Measurements from ENCODE around the gene COMP.
A peak's percentile ranks its signal among the peaks of the same experiment; 100 is the strongest.

Gene COMP

DNA sequence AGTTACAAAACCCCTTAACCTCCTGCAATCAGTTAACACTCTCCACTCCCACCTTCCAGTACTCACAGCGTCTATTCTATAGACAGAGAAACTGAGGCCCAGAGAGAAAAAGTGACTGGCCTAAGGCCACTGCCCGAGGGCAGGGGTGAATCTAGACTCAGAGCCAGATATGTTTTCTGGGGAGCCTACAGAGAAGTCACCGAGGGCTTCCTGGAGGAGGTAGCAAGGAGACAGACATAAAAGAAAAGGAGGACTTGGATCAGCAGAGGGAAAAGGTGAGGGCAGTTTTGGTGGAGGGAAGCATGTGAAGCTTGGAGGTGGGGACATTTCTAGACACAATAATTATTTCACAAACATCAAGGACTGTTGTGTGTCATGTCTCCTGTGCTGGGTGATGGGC is 1.6 kb upstream of the COMP start:
- no peak for TF ChIP-seq EZH2phosphoT487 (IDR thresholded peaks at IDR 0.05; ENCODE audit: borderline replicate concordance, low read length)
- TF ChIP-seq, protein P1, sequence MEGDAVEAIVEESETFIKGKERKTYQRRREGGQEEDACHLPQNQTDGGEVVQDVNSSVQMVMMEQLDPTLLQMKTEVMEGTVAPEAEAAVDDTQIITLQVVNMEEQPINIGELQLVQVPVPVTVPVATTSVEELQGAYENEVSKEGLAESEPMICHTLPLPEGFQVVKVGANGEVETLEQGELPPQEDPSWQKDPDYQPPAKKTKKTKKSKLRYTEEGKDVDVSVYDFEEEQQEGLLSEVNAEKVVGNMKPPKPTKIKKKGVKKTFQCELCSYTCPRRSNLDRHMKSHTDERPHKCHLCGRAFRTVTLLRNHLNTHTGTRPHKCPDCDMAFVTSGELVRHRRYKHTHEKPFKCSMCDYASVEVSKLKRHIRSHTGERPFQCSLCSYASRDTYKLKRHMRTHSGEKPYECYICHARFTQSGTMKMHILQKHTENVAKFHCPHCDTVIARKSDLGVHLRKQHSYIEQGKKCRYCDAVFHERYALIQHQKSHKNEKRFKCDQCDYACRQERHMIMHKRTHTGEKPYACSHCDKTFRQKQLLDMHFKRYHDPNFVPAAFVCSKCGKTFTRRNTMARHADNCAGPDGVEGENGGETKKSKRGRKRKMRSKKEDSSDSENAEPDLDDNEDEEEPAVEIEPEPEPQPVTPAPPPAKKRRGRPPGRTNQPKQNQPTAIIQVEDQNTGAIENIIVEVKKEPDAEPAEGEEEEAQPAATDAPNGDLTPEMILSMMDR (IDR thresholded peaks at IDR 0.05; ENCODE audit: low read depth, low read length, poor library complexity, severe bottlenecking), result no peak
- Histone ChIP-seq H4K20me1 (ENCODE audit: control insufficient read depth, insufficient read depth, low read depth, low read length) (no peaks in the 10 kb centered on the region), H3K27me3 (ENCODE audit: control insufficient read depth, low read length) (peaks cover 68% of the 10 kb centered on the region)

DNA sequence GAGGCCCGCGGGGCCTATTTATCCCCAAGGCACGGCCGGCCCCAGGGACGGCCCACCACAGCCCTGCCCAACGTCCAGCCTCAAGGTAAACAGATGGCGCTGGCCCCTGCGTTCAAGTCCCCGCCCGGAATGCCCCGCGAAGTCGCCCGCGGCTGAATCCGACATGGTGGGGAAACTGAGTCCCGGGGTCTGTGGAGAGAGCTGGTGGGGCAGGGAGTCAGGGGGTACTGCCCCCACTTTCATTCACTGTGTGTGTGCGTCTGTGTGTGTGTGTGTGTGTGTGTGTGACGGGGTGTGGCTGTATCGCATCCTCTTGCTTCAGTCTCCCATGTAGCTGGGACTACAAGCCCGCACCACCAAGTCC is 192 bp upstream of the COMP start:
- TF ChIP-seq EZH2phosphoT487 (IDR thresholded peaks at IDR 0.05; ENCODE audit: borderline replicate concordance, low read length), result no peak
- TF ChIP-seq, protein P1 (IDR thresholded peaks at IDR 0.05; ENCODE audit: low read depth, low read length, poor library complexity, severe bottlenecking), result no peak
- peaks cover 8% of the 10 kb centered on the region; the same call in 1 of the 2 replicates for H3K4me1 ChIP-seq (ENCODE audit: control insufficient read depth, low read length)
- no peaks in the 10 kb centered on the region for H3K36me3 ChIP-seq (ENCODE audit: control insufficient read depth, low read length)
- no peaks in the 10 kb centered on the region for H3K9me2 ChIP-seq (replicated peaks; ENCODE audit: control insufficient read depth, low read length)
- H3F3A ChIP-seq (ENCODE audit: control insufficient read depth, insufficient read depth), result 0 out of 2 replicates have a peak, but pooled peaks cover 3% of the 10 kb centered on the region
- no peak overlapping the region for H3K4me2 ChIP-seq (ENCODE audit: low read length)
- H3K4me3 ChIP-seq (ENCODE audit: low read length), result no peak overlapping the region
- no peaks in the 10 kb centered on the region for H3K9me3 ChIP-seq (ENCODE audit: control insufficient read depth, insufficient read depth, low read length)
- no peaks in the 10 kb centered on the region for H3K79me2 ChIP-seq (ENCODE audit: control insufficient read depth, low read length)
- peaks cover 60% of the 10 kb centered on the region for H3K27me3 ChIP-seq (ENCODE audit: control insufficient read depth, low read length)
- no peak overlapping the region for H3K27ac ChIP-seq (ENCODE audit: low read depth, low read length)
- H4K20me1 ChIP-seq (ENCODE audit: control insufficient read depth, insufficient read depth, low read depth, low read length), result no peaks in the 10 kb centered on the region

More for the DNA sequence above, 1.6 kb upstream of the COMP start:
- Histone ChIP-seq H3F3A (ENCODE audit: control insufficient read depth, insufficient read depth) (no peaks in the 10 kb centered on the region), H3K79me2 (ENCODE audit: control insufficient read depth, low read length) (no peaks in the 10 kb centered on the region), H3K36me3 (ENCODE audit: control insufficient read depth, low read length) (no peaks in the 10 kb centered on the region), H3K27ac (ENCODE audit: low read depth, low read length) (no peak overlapping the region), H3K4me2 (ENCODE audit: low read length) (no peak overlapping the region), H3K9me2 (replicated peaks; ENCODE audit: control insufficient read depth, low read length) (no peaks in the 10 kb centered on the region), H3K4me1 (ENCODE audit: control insufficient read depth, low read length) (peaks cover 8% of the 10 kb centered on the region; the same call in 1 of the 2 replicates), H3K4me3 (ENCODE audit: low read length) (no peak overlapping the region), H3K9me3 (ENCODE audit: control insufficient read depth, insufficient read depth, low read length) (no peaks in the 10 kb centered on the region)

DNA sequence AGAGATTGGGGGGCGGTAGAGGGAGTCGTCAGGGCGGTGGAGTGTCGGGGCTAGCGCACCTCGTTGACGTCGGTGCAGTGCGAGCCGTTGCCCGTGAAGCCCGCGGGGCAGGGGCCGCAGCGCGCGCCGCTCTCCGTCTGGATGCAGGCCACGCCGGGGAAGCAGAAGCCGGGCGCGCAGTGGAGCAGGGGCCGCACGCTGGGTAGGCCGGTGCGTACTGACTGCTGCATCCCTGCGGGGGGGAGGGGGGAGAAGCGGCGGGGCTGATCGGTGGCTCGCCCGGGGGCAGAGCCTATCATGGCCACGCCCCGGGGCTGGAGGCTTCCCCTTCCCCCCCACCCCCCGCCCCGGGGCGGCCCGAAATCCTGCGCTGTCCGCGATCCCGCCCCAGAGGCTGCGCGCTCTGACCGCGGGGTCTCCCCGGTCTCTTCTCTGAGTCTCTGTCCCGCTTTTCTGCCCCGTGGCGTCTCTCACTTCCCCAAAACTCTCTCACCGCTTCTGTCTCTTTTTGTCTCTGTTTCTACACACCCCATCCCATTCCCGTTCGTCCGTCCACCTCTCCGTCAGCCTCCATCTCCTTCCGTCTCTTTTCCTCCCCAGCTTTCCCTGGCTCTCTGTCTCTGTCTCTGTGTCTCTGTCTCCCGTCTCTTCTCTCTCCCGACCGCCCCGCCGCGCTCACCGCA is 1.1 kb downstream of the COMP start:
- H3K4me1 ChIP-seq (ENCODE audit: control insufficient read depth, low read length), result peaks cover 13% of the 10 kb centered on the region
- 0 out of 2 replicates have a peak, but pooled peaks cover 3% of the 10 kb centered on the region for H3F3A ChIP-seq (ENCODE audit: control insufficient read depth, insufficient read depth)
- H3K9me3 ChIP-seq (ENCODE audit: control insufficient read depth, insufficient read depth, low read length), result no peaks in the 10 kb centered on the region
- H3K4me3 ChIP-seq (ENCODE audit: low read length), result no peak overlapping the region
- no peaks in the 10 kb centered on the region for H3K36me3 ChIP-seq (ENCODE audit: control insufficient read depth, low read length)
- no peaks in the 10 kb centered on the region for H3K79me2 ChIP-seq (ENCODE audit: control insufficient read depth, low read length)
- H3K9me2 ChIP-seq (replicated peaks; ENCODE audit: control insufficient read depth, low read length), result no peaks in the 10 kb centered on the region
- H3K4me2 ChIP-seq (ENCODE audit: low read length), result peak overlapping the region; percentile 18; the same call in 1 of the 2 replicates
- H3K27me3 ChIP-seq (ENCODE audit: control insufficient read depth, low read length), result peaks cover 49% of the 10 kb centered on the region
- TF ChIP-seq EZH2phosphoT487 (IDR thresholded peaks at IDR 0.05; ENCODE audit: borderline replicate concordance, low read length), result no peak
- TF ChIP-seq, protein P1 (IDR thresholded peaks at IDR 0.05; ENCODE audit: low read depth, low read length, poor library complexity, severe bottlenecking), result no peak
- H4K20me1 ChIP-seq (ENCODE audit: control insufficient read depth, insufficient read depth, low read depth, low read length), result no peaks in the 10 kb centered on the region
- H3K27ac ChIP-seq (ENCODE audit: low read depth, low read length), result no peak overlapping the region
